NCI-H1694 (cell line): ENCODE results near the gene PRELID3B.

Source experiments
- DNase-seq: peaks from one replicate; lab custom pipeline; 2025; lab: John Stamatoyannopoulos, UW

The PRELID3B gene

DNA sequence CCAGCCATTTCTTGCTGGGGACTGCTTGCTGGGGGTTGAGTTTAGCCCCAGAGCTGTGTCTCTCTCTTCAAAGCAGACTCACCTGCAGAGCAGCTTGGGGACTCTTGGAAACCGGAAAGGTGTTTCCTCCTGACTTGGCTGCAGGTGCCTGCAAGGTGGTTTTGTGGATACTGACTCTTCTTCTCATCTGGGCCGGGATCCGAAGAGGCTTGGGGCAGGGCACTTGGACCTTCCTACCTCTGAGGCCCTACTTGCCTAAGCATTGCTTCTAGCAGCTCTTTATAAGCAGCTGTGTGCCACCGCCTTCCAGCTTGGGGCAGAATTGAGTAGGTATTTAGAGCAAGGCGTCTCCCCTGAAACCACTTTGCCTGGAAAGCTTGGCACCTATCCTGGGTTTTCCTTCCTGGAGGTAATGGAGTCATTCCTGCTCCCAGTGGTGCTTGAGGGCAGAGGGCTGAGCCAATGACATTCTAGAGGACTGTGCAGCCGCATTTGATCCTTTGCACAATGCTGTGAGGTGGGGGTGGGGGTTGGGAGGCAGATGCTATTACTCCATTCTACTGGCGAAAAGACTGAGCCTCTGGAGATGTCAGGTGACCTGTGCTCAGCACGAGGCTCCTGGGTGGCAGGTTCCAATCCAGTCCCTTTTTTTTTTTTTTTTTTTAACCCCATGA lies 32.1 kb downstream of the PRELID3B start:
- DNase-seq, result no peak

DNA sequence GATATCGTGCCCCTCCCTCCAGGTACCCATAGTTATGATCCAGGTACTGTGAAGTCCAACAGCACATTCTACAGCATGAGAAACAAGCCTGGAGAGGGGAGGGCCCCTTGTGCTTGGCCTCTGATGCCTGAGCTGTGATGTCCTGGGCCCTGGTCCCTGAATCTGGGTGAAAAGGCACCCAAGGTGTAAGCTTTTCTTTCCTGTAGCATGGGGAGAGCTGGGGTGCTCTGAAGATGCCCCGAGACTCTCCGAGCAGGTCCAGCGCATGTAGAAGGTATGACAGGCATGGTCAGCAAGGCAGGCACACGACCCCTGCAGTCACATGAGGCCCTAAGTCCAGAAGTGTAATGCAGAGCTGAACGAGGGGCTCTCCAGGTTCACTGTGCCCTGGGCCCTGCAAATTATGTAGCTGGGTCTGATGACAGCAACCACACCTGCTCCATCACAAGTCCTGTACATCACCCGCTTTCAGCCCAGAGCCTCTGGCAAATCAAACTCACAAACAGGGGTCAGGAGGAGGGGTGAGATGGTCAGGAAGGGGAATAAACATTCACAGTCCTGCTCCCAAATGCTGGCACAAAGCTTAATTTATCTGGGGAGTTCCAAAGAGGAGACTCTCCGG lies 33.8 kb downstream of the PRELID3B start:
- DNase-seq, result no peak

DNA sequence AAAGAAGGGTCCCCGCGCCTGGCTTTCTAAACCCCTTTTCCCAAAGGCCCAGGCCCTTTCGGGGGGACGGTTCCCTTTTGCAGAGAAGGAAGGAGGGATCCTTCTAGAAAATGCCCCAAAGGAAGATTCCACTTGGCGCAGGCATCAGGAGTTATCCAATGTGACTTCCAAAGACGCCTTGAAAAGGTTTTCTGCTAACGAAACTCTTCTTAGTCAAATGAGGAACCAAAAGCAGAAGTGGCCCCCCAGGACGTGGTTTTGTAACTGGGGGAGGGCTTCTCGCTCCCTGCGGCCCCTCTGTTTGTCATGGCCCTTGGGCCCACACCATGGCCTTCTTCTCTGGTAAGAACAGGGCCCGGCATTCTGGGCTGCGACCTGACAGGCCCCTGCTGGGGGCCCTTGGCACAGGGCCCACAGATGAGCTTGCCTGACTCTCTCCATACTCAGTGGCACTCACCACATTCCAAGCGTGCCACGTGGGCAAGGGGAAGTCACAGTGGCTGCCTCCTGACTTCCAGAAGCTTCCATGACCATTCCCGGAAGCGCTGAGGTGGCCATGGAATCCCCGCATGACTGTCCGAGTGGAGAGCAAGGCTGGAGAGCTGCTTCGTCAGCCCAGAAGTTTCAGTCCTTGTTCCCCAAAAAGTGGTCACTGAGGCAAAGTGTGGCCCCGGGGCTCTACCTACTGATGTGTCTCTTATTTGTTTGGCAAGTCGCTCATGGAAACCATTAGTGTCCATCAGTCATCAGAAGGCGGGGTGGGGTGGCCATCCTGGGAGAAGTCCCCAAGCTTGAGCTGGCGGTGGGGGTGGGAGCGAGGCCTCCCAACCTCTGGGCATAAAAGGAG lies 34.7 kb downstream of the PRELID3B start:
- no peak for DNase-seq

DNA sequence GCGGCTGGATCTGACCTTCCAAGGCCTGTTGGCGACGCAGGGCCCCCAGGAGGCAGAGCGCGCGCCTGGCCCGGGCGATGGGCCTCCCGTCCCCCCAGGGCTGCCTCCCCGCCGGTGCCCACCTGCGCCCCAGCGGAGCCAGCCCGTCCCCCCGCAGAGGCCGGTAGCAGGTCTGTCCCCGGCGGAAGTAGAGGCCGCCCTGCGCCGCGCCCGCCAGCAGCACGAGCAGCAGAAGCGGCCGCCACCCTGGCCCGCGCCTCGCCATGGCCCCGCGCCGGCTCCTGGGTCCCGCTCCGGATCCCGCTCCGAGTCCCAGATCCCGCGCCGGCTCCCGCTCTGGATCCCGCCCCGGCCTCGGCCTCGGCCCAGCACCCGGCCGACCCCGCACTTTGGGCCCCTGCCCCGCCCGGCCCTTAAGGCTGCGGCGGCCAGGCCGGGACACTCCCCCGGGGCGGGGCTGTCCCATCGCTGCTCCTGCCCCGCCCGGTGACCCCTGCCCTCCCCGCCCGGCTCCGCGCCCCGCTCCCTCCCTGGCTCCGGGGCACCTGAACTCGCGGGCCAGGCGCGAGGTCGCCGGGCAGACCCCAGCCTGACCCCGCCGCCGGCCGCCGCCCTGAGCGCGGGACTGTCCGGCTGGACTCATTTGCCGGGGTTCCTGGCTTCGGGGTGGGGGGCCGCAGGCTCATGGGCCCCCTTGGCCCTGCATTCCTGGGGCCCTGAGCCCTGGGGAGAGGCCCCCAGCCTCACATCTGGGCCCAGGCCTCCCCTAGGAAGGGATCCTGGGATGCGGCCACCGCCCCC lies 35.5 kb downstream of the PRELID3B start, which contains the start of gene CTSZ:
TSS of gene CTSZ (minus strand) at position 391 of the 801 bp plus-strand sequence. CDS start at position 265, 126 bp downstream.
- DNase-seq, result no peak

DNA sequence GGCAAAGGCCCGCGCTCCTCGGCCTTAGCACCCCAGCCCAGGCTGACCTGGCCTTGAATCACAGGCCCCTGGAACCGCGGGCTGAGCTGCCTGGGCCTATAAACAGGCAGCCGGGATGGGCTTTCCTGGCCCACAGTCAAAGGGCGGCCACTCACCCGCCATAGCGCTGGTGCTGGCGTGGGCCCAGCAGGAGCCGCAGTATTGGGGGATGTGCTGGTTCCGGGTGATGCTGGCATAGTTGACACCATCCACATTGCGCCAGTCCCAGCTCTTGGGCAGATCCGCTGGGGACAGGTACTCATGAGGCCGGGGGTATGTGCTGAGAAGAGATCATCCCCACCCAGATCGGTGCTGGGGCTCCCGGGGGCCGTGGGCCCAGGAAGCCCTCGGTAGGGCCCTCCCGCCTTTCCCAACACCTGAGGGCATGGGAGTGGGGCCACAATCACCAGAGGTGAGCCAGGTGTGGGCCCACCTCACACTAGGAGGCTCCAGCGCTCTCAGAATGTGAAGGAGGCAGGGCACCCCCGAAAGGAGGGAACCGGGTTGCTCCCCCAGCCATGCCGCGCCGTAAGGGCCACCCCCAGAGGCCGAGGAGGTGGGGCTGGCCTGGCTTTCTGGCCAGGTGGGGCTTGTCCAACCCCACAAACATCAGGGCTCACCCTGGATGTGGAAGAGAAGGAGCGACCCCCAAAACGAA lies 36.3 kb downstream of the PRELID3B start:
- no peak for DNase-seq

DNA sequence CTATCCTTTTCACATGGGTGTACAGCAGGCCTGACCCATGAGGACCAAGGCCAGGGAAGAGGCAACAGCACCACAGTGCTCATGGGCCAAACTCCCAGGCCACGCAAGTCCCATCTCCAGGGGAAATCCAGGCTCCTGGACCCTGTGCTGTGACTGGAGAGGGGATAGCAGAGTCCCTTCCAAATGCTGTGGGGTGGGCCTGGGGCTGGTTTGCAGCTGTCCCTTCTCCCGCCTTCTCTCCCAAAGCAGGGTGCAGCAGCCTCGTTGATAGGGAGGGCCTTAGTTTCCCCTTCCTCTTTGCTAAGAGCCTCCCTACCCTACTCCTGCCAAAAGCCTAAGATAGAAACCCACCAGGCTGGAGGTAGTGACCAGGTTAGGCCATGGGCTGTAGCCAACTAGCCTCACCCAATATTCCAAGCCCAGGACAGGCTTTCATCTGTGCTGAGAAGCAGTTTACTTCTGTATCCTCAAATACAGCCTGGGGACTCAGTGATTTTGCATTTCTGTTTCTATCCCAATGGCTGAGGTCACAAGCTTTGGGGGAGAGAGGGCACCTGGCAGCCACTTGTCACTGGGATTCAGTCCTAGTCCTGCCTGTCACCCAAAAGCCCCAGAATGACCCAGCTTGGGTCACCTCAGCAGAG lies 36.9 kb downstream of the PRELID3B start:
- no peak for DNase-seq

DNA sequence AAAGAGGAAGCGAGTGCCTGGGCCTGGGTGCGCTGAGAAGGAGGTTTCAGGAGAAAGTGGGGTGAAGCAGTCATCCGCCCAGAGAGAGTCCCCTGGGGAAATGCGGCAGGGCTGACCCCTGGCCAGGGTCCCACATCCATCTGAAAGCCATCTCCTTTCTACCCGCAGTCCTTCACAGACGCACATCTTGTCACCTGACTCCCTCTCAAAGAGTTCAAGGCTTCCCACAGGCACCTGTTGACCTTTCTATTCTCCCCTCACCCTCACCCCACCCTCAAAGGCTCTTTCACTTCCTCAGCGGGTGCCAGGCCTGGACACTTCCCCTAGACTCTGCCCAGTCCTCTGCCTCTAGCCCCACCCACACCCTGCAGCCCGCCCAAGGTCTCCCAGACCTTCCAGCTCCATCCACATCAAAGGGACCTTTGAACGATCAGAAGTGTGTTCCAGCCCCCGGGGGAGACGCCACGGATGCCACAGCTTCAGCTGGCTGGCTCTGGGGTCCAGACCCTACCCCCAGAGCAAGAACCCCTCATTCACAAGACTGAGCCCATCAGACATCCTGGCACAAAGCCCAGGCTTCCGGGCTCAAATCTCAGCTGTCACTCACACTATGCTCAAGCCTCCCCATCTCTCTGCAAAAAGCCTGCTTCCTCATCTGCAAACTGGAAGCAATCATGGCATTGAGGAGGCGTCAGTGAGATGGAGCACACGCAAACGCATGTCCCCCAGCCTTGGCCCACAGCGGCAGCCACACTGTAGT lies 37.6 kb downstream of the PRELID3B start:
- DNase-seq, result no peak

DNA sequence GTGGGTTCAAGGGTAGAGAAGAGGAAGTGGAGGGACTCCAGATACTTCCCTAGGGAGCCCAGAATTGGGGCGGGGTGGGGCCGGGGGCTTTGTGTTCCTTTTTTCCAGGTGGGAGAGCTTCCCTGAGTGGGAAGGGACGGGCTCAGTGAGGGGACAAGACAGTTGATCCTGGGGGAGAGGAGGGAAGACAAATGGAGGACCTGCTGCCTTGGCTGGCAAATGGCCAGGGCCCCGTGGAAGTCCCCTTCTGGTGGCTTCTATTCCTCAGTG lies 38.2 kb downstream of the PRELID3B start:
- DNase-seq, result no peak

DNA sequence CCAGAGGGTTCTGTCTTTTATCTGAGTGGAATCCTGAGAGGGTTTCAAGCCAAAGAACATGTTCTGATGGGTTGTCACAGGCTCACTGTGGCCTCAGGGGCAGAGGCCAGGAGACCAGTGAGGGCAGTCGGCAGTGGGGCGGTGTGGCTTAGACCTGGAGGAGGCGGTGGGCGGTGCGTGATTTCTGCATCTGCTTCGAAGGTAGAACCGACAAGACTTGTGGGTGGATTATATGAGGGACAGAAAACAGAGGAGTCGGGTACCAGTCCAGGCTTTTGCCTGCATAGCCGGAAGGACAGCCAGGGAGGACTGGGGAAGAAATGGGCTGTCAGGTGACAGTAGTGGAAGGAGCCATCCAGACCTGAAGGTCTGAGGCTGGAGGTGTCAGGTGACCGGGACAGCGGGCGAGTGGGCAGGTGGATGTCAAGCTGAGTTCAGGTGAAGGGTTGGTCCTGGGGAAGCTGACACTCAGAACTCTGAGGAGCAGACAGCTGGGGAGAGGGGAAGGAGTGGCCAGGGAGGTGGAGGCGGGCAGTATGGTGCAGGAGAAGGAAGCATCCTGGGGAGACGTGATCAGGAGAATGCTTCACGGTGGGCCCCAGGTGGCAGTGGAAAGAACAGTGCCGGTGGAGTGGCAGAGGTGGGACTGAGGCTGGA lies 38.6 kb downstream of the PRELID3B start:
- no peak for DNase-seq

DNA sequence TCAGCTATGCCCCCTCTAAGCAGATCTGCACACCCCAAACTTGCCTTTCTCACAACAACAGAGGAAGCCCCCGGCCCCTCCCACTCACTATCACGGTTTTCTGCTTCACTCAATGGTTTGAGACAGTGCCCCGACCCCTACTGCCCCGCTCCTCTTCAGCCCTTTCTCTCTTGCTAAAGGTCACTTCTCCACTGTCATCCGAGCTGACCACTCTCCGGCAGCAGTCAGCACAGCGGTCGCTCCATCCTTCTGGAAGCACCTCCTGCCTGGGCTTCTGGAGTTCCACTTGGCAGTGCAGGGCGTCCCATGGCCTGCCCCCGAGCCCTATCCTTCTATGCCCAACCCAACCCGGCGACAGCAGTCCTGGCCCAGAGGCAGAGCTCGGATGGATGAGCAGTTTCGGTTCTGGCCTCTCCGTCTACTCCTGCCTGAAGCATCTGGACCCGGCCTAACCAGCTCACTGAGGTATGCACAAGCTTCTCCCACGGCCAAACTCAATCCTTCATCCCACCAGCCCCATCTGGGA lies 39.6 kb downstream of the PRELID3B start:
- DNase-seq, result no peak

DNA sequence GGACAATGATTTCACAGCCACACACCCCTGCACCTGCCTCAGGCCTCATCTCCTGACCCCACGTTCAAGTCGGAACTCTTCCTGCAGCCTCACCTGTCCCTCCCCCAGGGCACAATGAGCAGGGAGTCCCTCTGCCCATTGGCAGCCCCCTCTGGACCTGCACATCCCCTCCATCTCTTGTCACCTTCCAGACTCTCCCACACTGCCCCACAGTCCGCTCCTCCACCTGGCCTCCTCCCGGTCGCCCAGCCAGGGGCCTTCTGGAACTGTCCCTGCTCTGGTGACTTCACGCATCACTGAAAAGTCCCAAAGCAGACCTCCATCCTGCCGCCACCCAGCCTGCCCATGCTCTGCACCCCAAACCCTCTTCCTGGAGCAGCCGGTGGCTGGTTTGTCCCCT lies 40.2 kb downstream of the PRELID3B start:
- no peak for DNase-seq

DNA sequence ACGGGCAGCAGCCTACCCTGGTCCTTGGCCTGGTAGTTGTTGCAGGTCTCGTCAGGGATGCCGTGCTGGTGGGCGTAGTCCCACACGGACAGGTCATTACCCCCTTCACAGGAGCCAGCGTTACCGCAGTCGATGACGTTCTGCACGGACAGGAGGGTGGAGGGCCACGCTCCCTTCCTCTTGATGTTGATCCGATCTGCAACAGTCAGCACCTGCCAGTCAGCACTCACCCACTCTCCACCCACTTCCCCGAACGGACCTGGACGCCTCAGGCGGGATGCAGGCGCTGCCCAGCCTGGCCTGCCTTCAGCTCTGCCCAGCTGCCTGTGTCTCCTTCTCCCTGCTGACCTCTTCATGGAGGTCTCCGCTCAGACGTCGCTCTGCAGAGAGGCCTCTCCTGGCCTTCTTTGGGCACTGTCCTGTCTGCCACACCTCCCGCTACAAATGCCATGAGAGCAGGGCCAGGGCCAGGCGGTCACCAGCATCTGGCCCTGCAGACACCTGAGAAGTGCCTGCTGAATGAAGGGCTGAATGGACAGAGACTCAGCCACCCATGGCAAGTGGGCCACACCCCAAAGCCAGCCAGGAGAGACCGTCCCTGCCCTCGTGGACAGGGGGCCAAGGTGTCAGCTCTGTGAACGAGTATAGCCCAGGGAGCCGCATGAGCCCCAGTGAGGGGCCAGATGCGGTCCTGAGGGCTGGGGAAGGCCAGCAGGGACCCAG lies 41.0 kb downstream of the PRELID3B start:
- DNase-seq, result no peak

DNA sequence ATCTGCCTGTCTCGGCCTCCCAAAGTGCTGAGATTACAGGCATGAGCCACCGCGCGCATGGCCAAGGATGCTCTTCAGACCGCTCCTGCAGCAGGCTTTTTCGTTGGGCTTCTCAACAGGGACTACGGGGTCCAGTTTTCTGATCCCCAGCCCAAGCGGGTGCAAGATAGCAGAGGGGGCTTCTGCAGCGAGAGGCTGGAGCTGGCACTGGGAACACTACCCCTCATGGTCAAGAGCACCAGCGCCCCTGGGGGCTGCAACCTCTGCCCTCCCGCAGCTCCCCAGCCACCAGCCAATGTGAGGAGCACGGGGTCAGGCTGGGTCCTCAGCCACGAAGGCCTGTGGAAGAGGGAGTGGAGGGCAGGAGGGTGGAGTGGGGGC lies 41.5 kb downstream of the PRELID3B start:
- no peak for DNase-seq

DNA sequence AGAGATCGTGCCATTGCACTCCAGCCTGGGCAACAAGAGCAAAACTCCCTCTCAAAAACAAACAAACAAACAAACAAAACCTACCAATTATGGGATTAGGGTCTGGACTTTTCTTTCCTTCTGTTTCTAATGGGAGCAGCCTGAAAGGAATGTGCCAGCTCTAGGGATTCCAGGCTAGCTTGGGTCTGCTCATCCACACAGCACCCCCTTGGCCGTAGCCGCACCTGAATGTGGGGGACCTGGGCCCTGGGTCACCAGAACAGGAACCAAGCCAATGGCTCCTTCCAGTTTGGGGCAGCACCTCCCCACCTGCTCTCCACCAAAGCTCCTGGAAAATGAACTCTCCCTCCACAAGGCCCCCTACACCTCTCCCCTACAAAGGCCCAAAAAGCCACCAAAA lies 42.3 kb downstream of the PRELID3B start:
- no peak for DNase-seq

DNA sequence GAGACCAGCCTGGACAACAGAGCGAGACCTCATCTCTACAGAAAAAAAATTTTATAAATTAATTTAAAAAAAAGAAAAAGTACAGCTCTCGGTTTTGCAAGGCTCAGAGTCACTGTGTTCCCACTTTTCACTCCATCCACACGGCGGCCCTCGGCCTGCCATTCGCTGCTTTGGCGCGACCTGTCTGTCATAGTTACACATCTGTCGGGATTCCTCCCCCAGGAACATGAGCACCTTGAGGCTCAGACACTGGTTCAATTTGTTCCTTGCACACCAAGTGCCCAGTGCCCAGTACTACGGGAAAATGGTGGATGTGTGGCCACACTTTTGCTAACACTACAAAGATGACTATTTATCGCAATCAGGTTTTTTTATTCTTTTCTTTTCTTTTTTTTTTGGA lies 43.9 kb downstream of the PRELID3B start:
- no peak for DNase-seq

DNA sequence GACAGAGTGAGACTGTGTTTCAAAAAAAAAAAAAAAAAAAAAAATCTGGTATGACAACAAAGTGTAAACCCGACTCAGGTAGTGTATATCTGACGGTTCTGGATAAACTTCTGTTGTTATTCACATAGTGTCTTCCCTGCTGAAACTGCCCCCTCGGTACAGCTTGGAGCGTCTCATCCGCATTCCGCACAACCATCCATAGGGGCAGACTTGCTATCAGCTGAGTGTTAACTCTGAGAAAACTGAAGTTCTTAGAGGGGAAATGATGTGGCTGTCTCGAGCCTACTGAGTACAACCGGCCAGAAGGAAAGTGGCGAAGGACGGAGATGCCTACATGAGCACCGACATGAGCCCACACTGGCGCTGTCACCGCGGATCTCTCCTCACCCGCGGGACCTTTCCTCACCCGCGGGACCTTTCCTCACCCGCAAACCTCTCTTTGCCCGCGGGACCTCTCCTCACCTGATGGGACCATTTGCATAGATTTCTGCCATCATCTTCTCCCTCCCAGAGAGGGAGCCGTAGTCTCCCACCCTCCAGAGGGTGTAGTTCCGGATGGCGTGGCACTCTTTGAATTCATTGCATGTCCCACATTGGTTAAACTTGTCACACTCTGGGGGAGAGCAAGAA lies 45.3 kb downstream of the PRELID3B start:
- DNase-seq, result no peak

DNA sequence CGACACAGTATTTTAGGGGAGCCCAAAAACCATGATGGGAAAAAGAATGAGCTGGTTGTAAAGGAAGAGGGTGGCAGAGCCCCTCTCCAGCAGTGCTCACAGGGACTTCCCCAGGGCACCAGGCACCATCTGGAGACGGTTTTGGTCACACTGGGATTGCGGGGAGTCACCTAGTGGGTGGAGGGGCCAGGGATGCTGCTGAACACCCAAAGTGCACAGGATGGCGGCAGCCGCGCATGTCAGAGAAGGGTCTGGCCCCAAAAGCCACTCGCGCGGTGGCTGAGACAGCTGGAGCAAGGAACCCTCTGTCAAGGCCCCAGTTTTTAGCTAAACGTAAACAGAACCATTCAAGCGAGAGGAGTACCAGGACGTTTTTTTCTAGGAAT lies 46.4 kb downstream of the PRELID3B start:
- DNase-seq, result no peak

DNA sequence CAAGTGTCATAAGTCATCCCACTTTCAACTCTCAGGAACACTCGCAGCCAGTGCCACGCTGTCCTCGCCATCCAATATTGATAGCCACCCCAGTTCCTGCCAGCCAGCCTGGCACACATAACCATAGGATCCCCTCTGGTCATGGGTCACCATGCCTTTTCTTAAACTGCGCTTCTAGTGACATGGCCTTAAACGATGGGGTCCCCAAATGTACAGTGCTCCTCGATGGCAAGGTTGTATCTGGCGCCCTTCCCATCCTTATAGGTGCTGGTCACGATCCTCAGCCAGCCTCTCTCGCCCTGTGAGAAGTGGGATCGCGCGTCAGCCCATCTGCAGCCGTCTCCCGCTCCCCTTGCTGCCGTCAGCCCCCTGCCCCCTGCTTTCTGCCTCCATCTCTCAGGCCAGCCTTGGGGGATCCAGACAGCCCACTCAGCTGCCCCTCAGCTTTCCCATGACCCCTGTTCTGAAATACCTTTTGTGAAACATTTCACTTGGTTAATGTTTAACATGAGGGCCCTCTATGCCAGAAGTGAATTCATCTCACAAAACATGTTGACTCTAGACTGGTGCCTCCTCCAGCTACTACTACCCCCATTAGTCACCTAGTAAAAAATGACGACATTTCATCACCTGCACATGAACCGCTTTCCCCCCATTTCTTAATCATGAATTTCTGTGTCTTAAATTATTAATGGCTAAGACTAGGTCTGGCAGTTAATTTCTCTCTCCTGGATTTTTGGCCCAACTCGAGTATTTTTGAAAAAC lies 46.9 kb downstream of the PRELID3B start:
- no peak for DNase-seq
